Measurements from ENCODE around the gene WIPI1. TPM values are rescaled to one million over a fixed set of nuclear protein-coding genes. Genes with fewer than 3 reads are reported as not detected.
A peak's percentile ranks its signal among the peaks of the same experiment; 100 is the strongest.

The WIPI1 gene
- total and polyA plus RNA-seq, 2 of the 13 experiments (the other 11 are each of a cell fraction or from before 2014, with no cell fraction given): 29.4 to 141 TPM

DNA sequence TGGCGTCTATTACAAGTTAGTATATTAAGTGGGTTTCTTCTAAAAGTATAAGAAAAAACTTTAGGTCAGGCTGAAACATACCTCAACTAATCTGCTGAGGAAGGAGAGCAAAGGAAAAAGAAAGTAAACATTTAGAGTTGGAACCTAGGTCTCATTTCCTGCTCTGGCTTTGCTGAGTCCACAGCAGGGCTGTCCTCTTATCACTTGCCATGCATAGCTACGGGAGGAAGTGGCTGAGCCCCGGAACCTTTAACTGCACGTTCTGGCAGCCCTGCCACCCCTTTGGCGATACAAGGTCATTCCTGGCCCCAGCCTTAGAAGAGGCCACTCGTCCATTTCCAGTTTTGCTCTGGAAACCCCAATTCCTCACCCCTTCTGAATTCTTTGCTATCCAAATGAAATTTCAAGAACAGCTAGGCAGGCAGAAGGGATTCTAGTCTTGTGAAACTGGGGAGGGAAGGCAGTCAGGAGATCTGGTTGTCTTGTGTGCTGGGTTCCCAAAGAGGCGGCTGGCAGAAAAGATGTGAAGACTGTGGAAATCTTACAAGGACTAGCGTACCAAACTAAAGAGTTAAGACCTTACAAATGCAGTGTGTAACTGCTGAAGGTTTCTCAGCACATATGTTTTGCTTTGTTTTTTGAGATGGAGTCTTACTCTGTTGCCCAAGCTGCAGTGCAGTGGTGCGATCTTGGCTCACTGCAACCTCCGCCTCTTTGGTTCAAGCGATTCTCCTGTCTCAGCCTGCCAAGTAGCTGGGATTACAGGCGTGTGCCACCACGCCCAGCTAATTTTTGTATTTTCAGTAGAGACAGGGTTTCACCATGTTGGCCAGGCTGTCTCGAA, 19.1 kb downstream of the WIPI1 start (continued):
- TF ChIP-seq ATF4 (CRISPR knock-in tag; IDR thresholded peaks at IDR 0.05): no peak
- TF ChIP-seq REL (CRISPR knock-in tag; conservative IDR thresholded peaks at IDR 0.05): no peak
- TF ChIP-seq, protein P1, sequence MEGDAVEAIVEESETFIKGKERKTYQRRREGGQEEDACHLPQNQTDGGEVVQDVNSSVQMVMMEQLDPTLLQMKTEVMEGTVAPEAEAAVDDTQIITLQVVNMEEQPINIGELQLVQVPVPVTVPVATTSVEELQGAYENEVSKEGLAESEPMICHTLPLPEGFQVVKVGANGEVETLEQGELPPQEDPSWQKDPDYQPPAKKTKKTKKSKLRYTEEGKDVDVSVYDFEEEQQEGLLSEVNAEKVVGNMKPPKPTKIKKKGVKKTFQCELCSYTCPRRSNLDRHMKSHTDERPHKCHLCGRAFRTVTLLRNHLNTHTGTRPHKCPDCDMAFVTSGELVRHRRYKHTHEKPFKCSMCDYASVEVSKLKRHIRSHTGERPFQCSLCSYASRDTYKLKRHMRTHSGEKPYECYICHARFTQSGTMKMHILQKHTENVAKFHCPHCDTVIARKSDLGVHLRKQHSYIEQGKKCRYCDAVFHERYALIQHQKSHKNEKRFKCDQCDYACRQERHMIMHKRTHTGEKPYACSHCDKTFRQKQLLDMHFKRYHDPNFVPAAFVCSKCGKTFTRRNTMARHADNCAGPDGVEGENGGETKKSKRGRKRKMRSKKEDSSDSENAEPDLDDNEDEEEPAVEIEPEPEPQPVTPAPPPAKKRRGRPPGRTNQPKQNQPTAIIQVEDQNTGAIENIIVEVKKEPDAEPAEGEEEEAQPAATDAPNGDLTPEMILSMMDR (CRISPR knock-in tag; IDR thresholded peaks at IDR 0.05): no peak
- TF ChIP-seq ZNF224 (CRISPR knock-in tag; IDR thresholded peaks at IDR 0.05): 0 out of 2 replicates have a peak, but pooled peaks have one; percentile 54
- TF ChIP-seq HIC2 (CRISPR knock-in tag; IDR thresholded peaks at IDR 0.05; ENCODE audit: low read depth): peak; percentile 67
- TF ChIP-seq ZNF614 (CRISPR knock-in tag; IDR thresholded peaks at IDR 0.05; ENCODE audit: borderline replicate concordance): no peak; the same call in 1 of the 2 replicates
- TF ChIP-seq KAT8 (CRISPR knock-in tag; IDR thresholded peaks at IDR 0.05): peak; percentile 73
- TF ChIP-seq PHF8 (CRISPR knock-in tag; IDR thresholded peaks at IDR 0.05): no peak
- TF ChIP-seq, protein P2, sequence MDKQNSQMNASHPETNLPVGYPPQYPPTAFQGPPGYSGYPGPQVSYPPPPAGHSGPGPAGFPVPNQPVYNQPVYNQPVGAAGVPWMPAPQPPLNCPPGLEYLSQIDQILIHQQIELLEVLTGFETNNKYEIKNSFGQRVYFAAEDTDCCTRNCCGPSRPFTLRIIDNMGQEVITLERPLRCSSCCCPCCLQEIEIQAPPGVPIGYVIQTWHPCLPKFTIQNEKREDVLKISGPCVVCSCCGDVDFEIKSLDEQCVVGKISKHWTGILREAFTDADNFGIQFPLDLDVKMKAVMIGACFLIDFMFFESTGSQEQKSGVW (CRISPR knock-in tag; IDR thresholded peaks at IDR 0.05; ENCODE audit: borderline replicate concordance): no peak
- TF ChIP-seq ZNF552 (CRISPR knock-in tag; IDR thresholded peaks at IDR 0.05; ENCODE audit: borderline replicate concordance): no peak
- TF ChIP-seq MBD4 (IDR thresholded peaks at IDR 0.05; ENCODE audit: borderline replicate concordance, low read length): no peak
- no peak for TF ChIP-seq HNRNPUL1 (IDR thresholded peaks at IDR 0.05; ENCODE audit: low read depth, low read length)
- TF ChIP-seq NR3C1 (CRISPR knock-in tag; IDR thresholded peaks at IDR 0.05): no peak
- TF ChIP-seq, protein P3, sequence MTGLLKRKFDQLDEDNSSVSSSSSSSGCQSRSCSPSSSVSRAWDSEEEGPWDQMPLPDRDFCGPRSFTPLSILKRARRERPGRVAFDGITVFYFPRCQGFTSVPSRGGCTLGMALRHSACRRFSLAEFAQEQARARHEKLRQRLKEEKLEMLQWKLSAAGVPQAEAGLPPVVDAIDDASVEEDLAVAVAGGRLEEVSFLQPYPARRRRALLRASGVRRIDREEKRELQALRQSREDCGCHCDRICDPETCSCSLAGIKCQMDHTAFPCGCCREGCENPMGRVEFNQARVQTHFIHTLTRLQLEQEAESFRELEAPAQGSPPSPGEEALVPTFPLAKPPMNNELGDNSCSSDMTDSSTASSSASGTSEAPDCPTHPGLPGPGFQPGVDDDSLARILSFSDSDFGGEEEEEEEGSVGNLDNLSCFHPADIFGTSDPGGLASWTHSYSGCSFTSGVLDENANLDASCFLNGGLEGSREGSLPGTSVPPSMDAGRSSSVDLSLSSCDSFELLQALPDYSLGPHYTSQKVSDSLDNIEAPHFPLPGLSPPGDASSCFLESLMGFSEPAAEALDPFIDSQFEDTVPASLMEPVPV (CRISPR knock-in tag; IDR thresholded peaks at IDR 0.05): no peak
- TF ChIP-seq PAX8 (CRISPR knock-in tag; IDR thresholded peaks at IDR 0.05; ENCODE audit: borderline replicate concordance): no peak
- no peak; the same call in 1 of the 2 replicates for TF ChIP-seq PHF20 (CRISPR knock-in tag; IDR thresholded peaks at IDR 0.05)
- TF ChIP-seq ZXDC (CRISPR knock-in tag; IDR thresholded peaks at IDR 0.05): no peak
- TF ChIP-seq MXD4 (CRISPR knock-in tag; IDR thresholded peaks at IDR 0.05): no peak; the same call in 1 of the 2 replicates

Data from HepG2 (cell line).